DOHH2 (cell line): ENCODE results near the gene SNRK.

Source experiments
- H3F3A ChIP-seq: fragments of 200-600 bp; sonication (generic), shearing (Covaris generic); 2 replicates; pipeline ENCODE4 v1.6.0; 2016; ENCODE audit warnings: antibody characterized with exemption, mild to moderate bottlenecking; ENCODE audit not compliant: control insufficient read depth, insufficient read depth
- H3K27ac ChIP-seq: fragments of 200-600 bp; sonication (generic); 2 replicates; pipeline ENCODE4 v1.5.1; 2014; ENCODE audit warnings: low read depth, mild to moderate bottlenecking, low read length, moderate library complexity
- H3K27me3 ChIP-seq: fragments of 200-600 bp; sonication (generic); 2 replicates; pipeline ENCODE4 v1.6.1; 2014; ENCODE audit warnings: mild to moderate bottlenecking, low read length, mixed read lengths; ENCODE audit not compliant: control insufficient read depth
- H3K36me3 ChIP-seq: fragments of 200-600 bp; sonication (generic); 2 replicates; pipeline ENCODE4 v1.6.1; 2014; ENCODE audit warnings: mild to moderate bottlenecking, low read length, moderate library complexity, mixed read lengths; ENCODE audit not compliant: control insufficient read depth
- H3K4me1 ChIP-seq: fragments of 200-600 bp; sonication (generic); 2 replicates; pipeline ENCODE4 v1.6.1; 2014; ENCODE audit warnings: mild to moderate bottlenecking, low read length, mixed read lengths; ENCODE audit not compliant: control insufficient read depth
- H3K4me2 ChIP-seq: fragments of 200-600 bp; sonication (generic); 2 replicates; pipeline ENCODE4 v1.6.0; 2014; ENCODE audit warnings: mild to moderate bottlenecking, low read length, moderate library complexity
- H3K4me3 ChIP-seq: fragments of 200-600 bp; sonication (generic); 2 replicates; pipeline ENCODE4 v1.5.1; 2014; ENCODE audit warnings: mild to moderate bottlenecking, low read length, mixed read lengths
- H3K79me2 ChIP-seq: fragments of 200-600 bp; sonication (generic); 2 replicates; pipeline ENCODE4 v1.6.1; 2014; ENCODE audit warnings: mild to moderate bottlenecking, low read length, mixed read lengths; ENCODE audit not compliant: control insufficient read depth
- H3K9me2 ChIP-seq: fragments of 200-600 bp; sonication (generic); replicated peaks from 2 replicates; pipeline ENCODE4 v1.6.1; 2014; ENCODE audit warnings: mild to moderate bottlenecking, low read length, mixed read lengths; ENCODE audit not compliant: control insufficient read depth
- H3K9me3 ChIP-seq: fragments of 200-600 bp; sonication (generic); 2 replicates; pipeline ENCODE4 v1.6.1; 2014; ENCODE audit warnings: antibody characterized with exemption, low read length, mixed read lengths; ENCODE audit not compliant: control insufficient read depth, insufficient read depth
- H4K20me1 ChIP-seq: fragments of 200-600 bp; sonication (generic); 2 replicates; pipeline ENCODE4 v1.6.0; 2014; ENCODE audit warnings: low read depth, mild to moderate bottlenecking, antibody characterized with exemption, low read length, moderate library complexity; ENCODE audit not compliant: control insufficient read depth, insufficient read depth
- CTCF ChIP-seq: fragments of 200-600 bp; sonication (generic); IDR thresholded peaks from one replicate; pipeline ENCODE4 v1.5.1; 2014; ENCODE audit warnings: antibody characterized with exemption, mild to moderate bottlenecking, low read depth, low read length; ENCODE audit not compliant: poor library complexity, severe bottlenecking
- EZH2phosphoT487 ChIP-seq: fragments of 200-600 bp; sonication (generic); IDR thresholded peaks from 2 replicates; pipeline ENCODE4 v1.6.1; 2017; ENCODE audit warnings: borderline replicate concordance, mild to moderate bottlenecking, antibody characterized with exemption, low read length, moderate library complexity, mixed read lengths

Gene SNRK

DNA sequence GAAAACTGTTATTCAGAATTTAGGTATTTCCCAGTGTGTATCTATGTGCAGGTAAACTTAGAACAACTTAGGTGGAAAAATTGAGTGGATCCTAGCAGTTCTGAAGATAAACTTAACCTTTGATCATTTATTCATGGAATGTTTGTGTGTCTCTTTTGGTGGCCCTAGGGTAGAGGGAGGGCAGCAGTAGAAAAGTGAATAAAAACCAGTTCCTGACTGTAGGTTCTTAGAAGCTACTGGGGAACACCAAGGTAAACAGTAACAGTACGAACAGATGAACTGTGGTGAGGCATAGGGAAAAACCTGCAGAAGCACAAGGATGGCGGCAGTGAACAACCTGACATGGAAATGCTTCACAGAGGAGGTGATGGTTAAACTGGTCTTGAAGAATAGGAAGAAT, 2.5 kb downstream of the SNRK start:
- peaks cover 33% of the 10 kb centered on the region for H3K4me1 ChIP-seq
- H3K79me2 ChIP-seq = peaks cover 68% of the 10 kb centered on the region
- no peaks in the 10 kb centered on the region for H3F3A ChIP-seq
- peaks cover 24% of the 10 kb centered on the region for H3K36me3 ChIP-seq
- H3K4me2 ChIP-seq = peak overlapping the region; percentile 93
- H3K9me3 ChIP-seq = no peaks in the 10 kb centered on the region
- no peak overlapping the region for H3K27ac ChIP-seq
- peak overlapping the region; percentile 78 for H3K4me3 ChIP-seq
- H4K20me1 ChIP-seq = peaks cover 18% of the 10 kb centered on the region
- TF ChIP-seq CTCF (no peak), EZH2phosphoT487 (no peak)
- no peaks in the 10 kb centered on the region for H3K27me3 ChIP-seq
- no peaks in the 10 kb centered on the region for H3K9me2 ChIP-seq

DNA sequence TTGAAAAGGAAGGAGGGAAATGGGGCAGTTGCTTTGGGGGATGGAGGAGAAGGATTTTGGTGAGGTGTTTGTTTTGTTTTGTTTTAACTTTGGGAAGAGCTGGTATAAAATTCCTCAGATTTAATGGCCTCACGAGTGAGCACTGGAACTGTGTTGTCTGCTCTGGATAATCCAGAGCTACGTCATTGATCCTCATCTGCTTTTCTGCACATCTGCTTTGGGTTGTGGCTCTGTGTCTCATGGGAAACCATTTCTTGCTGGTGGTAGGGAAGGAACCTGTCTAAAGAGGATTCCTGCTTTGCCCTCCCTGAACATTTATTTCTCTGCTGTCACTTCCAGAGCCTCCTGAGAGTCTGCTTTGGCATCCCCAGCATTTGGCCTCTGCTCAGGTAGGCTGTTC, 3.1 kb downstream of the SNRK start:
- H3K27me3 ChIP-seq = no peaks in the 10 kb centered on the region

DNA sequence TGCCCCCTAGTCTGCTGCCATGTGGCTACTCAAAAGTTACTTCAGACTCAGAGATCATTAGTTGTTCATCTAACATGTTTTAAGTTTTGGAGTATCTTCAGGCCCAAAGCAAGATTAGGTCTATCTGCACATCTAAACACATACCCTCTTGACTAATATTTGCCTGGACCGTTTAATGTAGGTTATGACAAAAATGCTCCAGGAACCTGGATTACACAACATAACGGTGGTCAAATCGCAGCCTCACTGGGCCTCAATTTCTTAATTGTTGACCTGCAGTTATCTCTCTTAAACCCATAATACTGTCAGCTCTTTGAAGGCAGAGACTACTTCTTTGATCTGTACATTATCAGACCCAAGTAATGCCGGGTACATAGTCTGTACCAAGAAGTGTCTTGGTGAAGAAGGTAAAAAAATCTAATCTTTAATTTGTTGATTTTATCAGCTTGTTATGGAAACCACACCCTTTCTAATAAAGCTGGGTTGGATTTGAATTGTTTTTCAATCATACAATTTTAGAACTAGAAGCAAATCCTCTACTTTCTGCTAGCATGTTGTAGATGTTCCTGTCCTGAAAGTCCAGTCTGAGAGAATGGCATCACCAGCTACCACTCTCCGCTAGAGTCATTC, 3.6 kb downstream of the SNRK start:
- peaks cover 33% of the 10 kb centered on the region for H3K4me1 ChIP-seq

More for the DNA sequence above, 3.1 kb downstream of the SNRK start:
- Histone ChIP-seq H3K4me2 (peak overlapping the region; percentile 93; the same call in 1 of the 2 replicates), H3K9me3 (no peaks in the 10 kb centered on the region), H4K20me1 (peaks cover 18% of the 10 kb centered on the region), H3K36me3 (peaks cover 24% of the 10 kb centered on the region), H3K4me1 (peaks cover 33% of the 10 kb centered on the region), H3K79me2 (peaks cover 74% of the 10 kb centered on the region), H3K27ac (no peak overlapping the region), H3K9me2 (no peaks in the 10 kb centered on the region), H3K4me3 (no peak overlapping the region), H3F3A (no peaks in the 10 kb centered on the region)
- no peak for TF ChIP-seq EZH2phosphoT487
- TF ChIP-seq CTCF = no peak

More for the DNA sequence above, 3.6 kb downstream of the SNRK start:
- H3K4me2 ChIP-seq = no peak overlapping the region
- no peak overlapping the region for H3K27ac ChIP-seq
- no peaks in the 10 kb centered on the region for H3K27me3 ChIP-seq
- peaks cover 79% of the 10 kb centered on the region for H3K79me2 ChIP-seq
- peaks cover 24% of the 10 kb centered on the region for H3K36me3 ChIP-seq
- H3K9me2 ChIP-seq = no peaks in the 10 kb centered on the region
- peaks cover 18% of the 10 kb centered on the region for H4K20me1 ChIP-seq
- no peak overlapping the region for H3K4me3 ChIP-seq
- no peaks in the 10 kb centered on the region for H3F3A ChIP-seq
- TF ChIP-seq CTCF (no peak), EZH2phosphoT487 (no peak)
- H3K9me3 ChIP-seq = no peaks in the 10 kb centered on the region
